AG20443 (cell line): ENCODE measurements around the gene GFER.
"Not testable (repeated sequence)": the region's sequence is repeated elsewhere in the genome, so short reads cannot be mapped to it uniquely, and the experiment has no call there.

Experiments used
- DNase-seq: peaks from one replicate; pipeline ENCODE4 v3.0.0; 2012; ENCODE audit warnings: low spot score, mixed read lengths

Gene GFER

GRCh38 chr16:1957434-1958142, 26.4 kb upstream of the GFER start:
- not testable (repeated sequence) for DNase-seq

GRCh38 chr16:1958143-1958491, 25.9 kb upstream of the GFER start:
- not testable (repeated sequence) for DNase-seq

- no peak for DNase-seq
Observed at GRCh38 chr16:1958715-1959268, 25.2 kb upstream of the GFER start.

GRCh38 chr16:1959269-1960039, 24.5 kb upstream of the GFER start, which contains the start of gene NDUFB10:
NDUFB10 (plus strand) TSS chr16:1959538; CDS start chr16:1959625, 87 bp downstream.
- peak; percentile 96 for DNase-seq

- DNase-seq = no peak
Observed at GRCh38 chr16:1960665-1961630, 23.0 kb upstream of the GFER start.

- DNase-seq = no peak
Observed at GRCh38 chr16:1961651-1962067, 22.3 kb upstream of the GFER start.

- DNase-seq = not testable (repeated sequence)
Observed at GRCh38 chr16:1962161-1963153, 21.5 kb upstream of the GFER start.

- DNase-seq = no peak
Observed at GRCh38 chr16:1963806-1964505, 20.0 kb upstream of the GFER start.

- peak; percentile 100 for DNase-seq
Observed at GRCh38 chr16:1964506-1965395, 19.2 kb upstream of the GFER start, which contains the start of gene RPS2. RPS2 (minus strand) TSS chr16:1964826; CDS start chr16:1964625, 201 bp downstream.

GRCh38 chr16:1965396-1966001, 18.5 kb upstream of the GFER start:
- DNase-seq = no peak

- no peak for DNase-seq
Observed at GRCh38 chr16:1966460-1966859, 17.5 kb upstream of the GFER start, which contains the start of gene RNF151. RNF151 (plus strand) TSS chr16:1966856; CDS start chr16:1966882, 26 bp downstream.

GRCh38 chr16:1968146-1968953, 15.6 kb upstream of the GFER start:
- no peak for DNase-seq

- DNase-seq = peak; percentile 95
Observed at GRCh38 chr16:1971796-1972489, 12.1 kb upstream of the GFER start, which contains the start of gene TBL3. TBL3 (plus strand) TSS chr16:1972053; CDS start chr16:1972165, 112 bp downstream.

GRCh38 chr16:1972490-1972877, 11.5 kb upstream of the GFER start:
- DNase-seq = no peak

GRCh38 chr16:1973461-1974156, 10.4 kb upstream of the GFER start:
- DNase-seq = no peak
